Smooth muscle cell (in vitro differentiated cells): ENCODE results near the gene PHF21B. TPM values are rescaled to one million over a fixed set of nuclear protein-coding genes. Genes with fewer than 3 reads are reported as not detected.

Experiments used
- DNase-seq: peaks from one replicate; lab custom pipeline; 2025; ENCODE audit not compliant: unreplicated experiment; lab: John Stamatoyannopoulos, UW
- H2AFZ ChIP-seq: fragments of 200-600 bp; sonication (generic); 2 replicates; pipeline ENCODE4 v1.6.0; 2016; ENCODE audit warnings: antibody characterized with exemption, low read depth, mild to moderate bottlenecking
- H3F3A ChIP-seq: fragments of 200-600 bp; sonication (generic); 2 replicates; pipeline ENCODE4 v1.6.0; 2017; ENCODE audit warnings: antibody characterized with exemption, low read depth
- H3K27ac ChIP-seq: fragments of 200-600 bp; sonication (generic); 2 replicates; pipeline ENCODE4 v1.5.1; 2016; ENCODE audit warnings: low read depth, mild to moderate bottlenecking
- H3K27me3 ChIP-seq: fragments of 200-600 bp; sonication (generic); 2 replicates; pipeline ENCODE4 v1.6.1; 2016; ENCODE audit warnings: low read depth, mild to moderate bottlenecking
- H3K36me3 ChIP-seq: fragments of 200-600 bp; sonication (generic); 2 replicates; pipeline ENCODE4 v1.5.1; 2016; ENCODE audit warnings: low read depth
- H3K4me1 ChIP-seq: fragments of 200-600 bp; sonication (generic); 2 replicates; pipeline ENCODE4 v1.5.1; 2016; ENCODE audit warnings: low read depth
- H3K4me2 ChIP-seq: fragments of 200-600 bp; sonication (generic); 2 replicates; pipeline ENCODE4 v1.6.0; 2016; ENCODE audit warnings: mild to moderate bottlenecking
- H3K4me3 ChIP-seq: fragments of 200-600 bp; sonication (generic); 2 replicates; pipeline ENCODE4 v1.5.1; 2016; ENCODE audit warnings: mild to moderate bottlenecking
- H3K79me2 ChIP-seq: fragments of 200-600 bp; sonication (generic); 2 replicates; pipeline ENCODE4 v1.6.0; 2016; ENCODE audit warnings: low read depth, mild to moderate bottlenecking
- H3K9ac ChIP-seq: fragments of 200-600 bp; sonication (generic); 2 replicates; pipeline ENCODE4 v1.6.0; 2016; ENCODE audit warnings: low read depth
- H3K9me3 ChIP-seq: fragments of 200-600 bp; sonication (generic); replicated peaks from 2 replicates; pipeline ENCODE4 v1.5.1; 2016; ENCODE audit warnings: low read depth
- H4K20me1 ChIP-seq: fragments of 200-600 bp; sonication (generic); 2 replicates; pipeline ENCODE4 v1.6.0; 2016; ENCODE audit warnings: low read depth
- CTCF ChIP-seq: fragments of 200-600 bp; sonication (generic); IDR thresholded peaks from 2 replicates; pipeline ENCODE4 v1.5.1; 2017; ENCODE audit warnings: borderline replicate concordance, mild to moderate bottlenecking, antibody characterized with exemption; ENCODE audit not compliant: insufficient read depth, poor library complexity, severe bottlenecking
- WGBS: methylation state at CpG from one replicate; pipeline ENCODE4 v1.1.7; 2016; ENCODE audit warnings: low lambda C conversion rate; 5-methylcytosine and 5-hydroxymethylcytosine counted together
- polyA plus RNA-seq: library from polyadenylated mRNA; unstranded; fragments of >200 nt; fragmentation: Nextera tagmentation; extraction: Ambion mirVana; gene quantifications from 2 replicates; pipeline ENCODE4 v1.2.1, GENCODE V29; 2016
- total RNA-seq: library from RNA; depleted of rRNA; stranded (reverse); fragments of >200 nt; gene quantifications from 2 replicates; pipeline ENCODE4 v1.2.3, GENCODE V29; 2014

PHF21B gene
- total and polyA plus RNA-seq, 2 experiments from 2014 or later: 0.13 TPM

- TF ChIP-seq CTCF: no peak
- no peak overlapping the region for H3K9ac ChIP-seq
- H3K4me1 ChIP-seq: no peaks in the 10 kb centered on the region
- H3F3A ChIP-seq: no peaks in the 10 kb centered on the region
- no peak overlapping the region for H2AFZ ChIP-seq
- 90% methylated on average over 14 of the region's 14 CpGs for WGBS
- no peak overlapping the region for H3K4me2 ChIP-seq
- DNase-seq: no peak
- H4K20me1 ChIP-seq: no peaks in the 10 kb centered on the region
- peaks cover 7% of the 10 kb centered on the region for H3K9me3 ChIP-seq
- no peak overlapping the region for H3K4me3 ChIP-seq
- no peaks in the 10 kb centered on the region for H3K36me3 ChIP-seq
- no peaks in the 10 kb centered on the region for H3K79me2 ChIP-seq
- no peak overlapping the region for H3K27ac ChIP-seq
- no peaks in the 10 kb centered on the region for H3K27me3 ChIP-seq
Measured at GRCh38 chr22:44848296-44848741, 161.5 kb downstream of the PHF21B start.

DNA sequence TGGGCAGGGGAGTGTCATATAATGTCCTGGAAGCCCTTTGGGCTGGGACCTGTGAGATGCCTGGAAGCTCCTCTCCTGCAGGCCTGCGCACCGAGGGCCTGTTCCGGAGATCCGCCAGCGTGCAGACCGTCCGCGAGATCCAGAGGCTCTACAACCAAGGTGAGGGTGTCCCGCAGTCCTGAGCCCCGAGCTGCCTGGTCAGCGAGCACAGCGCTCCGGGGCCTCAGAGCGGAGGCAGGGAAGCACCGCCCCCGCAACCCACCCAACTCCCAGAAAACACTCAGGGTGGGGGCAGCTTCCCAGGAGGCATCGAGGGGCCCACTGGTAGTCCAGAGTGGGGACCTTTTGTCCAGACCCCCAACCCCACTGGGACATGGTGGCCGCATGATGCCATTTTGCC lies 161.9 kb downstream of the PHF21B start:
- H3K36me3 ChIP-seq: no peaks in the 10 kb centered on the region
- WGBS: 93% methylated on average over 18 of the region's 18 CpGs
- peaks cover 7% of the 10 kb centered on the region for H3K9me3 ChIP-seq
- H3F3A ChIP-seq: no peaks in the 10 kb centered on the region
- TF ChIP-seq CTCF: no peak
- no peaks in the 10 kb centered on the region for H3K4me1 ChIP-seq
- H3K27ac ChIP-seq: no peak overlapping the region
- no peak overlapping the region for H3K4me2 ChIP-seq
- no peaks in the 10 kb centered on the region for H3K27me3 ChIP-seq
- no peaks in the 10 kb centered on the region for H4K20me1 ChIP-seq
- no peak overlapping the region for H2AFZ ChIP-seq
- H3K4me3 ChIP-seq: no peak overlapping the region
- H3K9ac ChIP-seq: no peak overlapping the region
- no peaks in the 10 kb centered on the region for H3K79me2 ChIP-seq
- DNase-seq: no peak

GRCh38 chr22:44847380-44847779 lies 162.4 kb downstream of the PHF21B start:
- Histone ChIP-seq H3F3A (no peaks in the 10 kb centered on the region), H3K79me2 (no peaks in the 10 kb centered on the region), H3K36me3 (no peaks in the 10 kb centered on the region), H3K4me1 (no peaks in the 10 kb centered on the region), H3K4me3 (no peak overlapping the region), H3K27ac (no peak overlapping the region), H2AFZ (no peak overlapping the region), H4K20me1 (no peaks in the 10 kb centered on the region), H3K9ac (no peak overlapping the region), H3K9me3 (peaks cover 7% of the 10 kb centered on the region), H3K27me3 (no peaks in the 10 kb centered on the region), H3K4me2 (no peak overlapping the region)
- WGBS: 89% methylated on average over 4 of the region's 4 CpGs
- DNase-seq: no peak
- TF ChIP-seq CTCF: no peak

GRCh38 chr22:44846726-44847275 lies 163.0 kb downstream of the PHF21B start:
- H3K4me2 ChIP-seq: no peak overlapping the region
- H3K79me2 ChIP-seq: no peaks in the 10 kb centered on the region
- H3K27ac ChIP-seq: no peak overlapping the region
- no peaks in the 10 kb centered on the region for H3K4me1 ChIP-seq
- TF ChIP-seq CTCF: no peak
- H3F3A ChIP-seq: no peaks in the 10 kb centered on the region
- no peaks in the 10 kb centered on the region for H3K27me3 ChIP-seq
- DNase-seq: no peak
- H3K9ac ChIP-seq: no peak overlapping the region
- no peaks in the 10 kb centered on the region for H4K20me1 ChIP-seq
- H2AFZ ChIP-seq: no peak overlapping the region
- H3K36me3 ChIP-seq: no peaks in the 10 kb centered on the region
- H3K4me3 ChIP-seq: no peak overlapping the region
- H3K9me3 ChIP-seq: peaks cover 7% of the 10 kb centered on the region
- 93% methylated on average over 11 of the region's 16 CpGs for WGBS
